H1 (cell line): Measurements from ENCODE around the gene KLK5. TPM values are rescaled to one million over a fixed set of nuclear protein-coding genes. Genes with fewer than 3 reads are reported as not detected.

Experiments used
- CTCF ChIA-PET: fragments of 300-600 bp; sonication (Branson Sonifier 250); formaldehyde crosslinking; loops from one replicate; lab custom pipeline; 2021; ENCODE audit not compliant: partially characterized antibody; lab: Charles Lee
- POLR2A ChIA-PET: fragments of 300-600 bp; sonication (Branson Sonifier 250); formaldehyde crosslinking; loops from one replicate; lab custom pipeline; 2021; ENCODE audit warnings: inconsistent platforms; ENCODE audit not compliant: partially characterized antibody; lab: Charles Lee
- DNase-seq, 2 experiments: peaks; one replicate each; pipeline versions ENCODE4 v3.0.0 to v3.0.0-alpha.2; 2010 to 2022; ENCODE audit warnings: low spot score in 2 of 2, low read depth in 1 of 2, mixed read lengths in 1 of 2
- FAIRE-seq: peaks from 2 replicates; lab custom pipeline; 2011; peaks lifted over from hg19 to GRCh38; lab: Jason Lieb, UNC
- H2AFZ ChIP-seq: 2 replicates; pipeline ENCODE4 v1.8.1; 2012; ENCODE audit warnings: low read length, inconsistent platforms
- H2AK5ac ChIP-seq: 2 replicates; pipeline ENCODE4 v1.6.1; 2013; ENCODE audit warnings: low read depth, low read length
- H2BK120ac ChIP-seq: replicated peaks from 2 replicates; pipeline ENCODE3; 2013; ENCODE audit warnings: low read depth, low read length, inconsistent platforms
- H2BK12ac ChIP-seq: 2 replicates; pipeline ENCODE4 v1.6.1; 2013; ENCODE audit warnings: low read depth, low read length
- H2BK15ac ChIP-seq: 2 replicates; pipeline ENCODE4 v1.6.1; 2013; ENCODE audit warnings: low read length
- H2BK20ac ChIP-seq: 2 replicates; pipeline ENCODE4 v1.6.1; 2013; ENCODE audit warnings: low read length
- H2BK5ac ChIP-seq: 2 replicates; pipeline ENCODE4 v1.6.1; 2013; ENCODE audit warnings: low read depth, low read length
- H3K14ac ChIP-seq: 2 replicates; pipeline ENCODE4 v1.6.1; 2013; ENCODE audit warnings: inconsistent platforms; ENCODE audit not compliant: insufficient read length
- H3K18ac ChIP-seq: 2 replicates; pipeline ENCODE4 v1.6.1; 2013; ENCODE audit warnings: low read length; ENCODE audit errors: extremely low read depth
- H3K23ac ChIP-seq: 2 replicates; pipeline ENCODE4 v1.6.1; 2013; ENCODE audit warnings: inconsistent platforms; ENCODE audit not compliant: insufficient read length
- H3K23me2 ChIP-seq: 2 replicates; pipeline ENCODE4 v1.6.1; 2013; ENCODE audit warnings: low read depth, low read length
- H3K27ac ChIP-seq: 2 replicates; pipeline ENCODE4 v1.6.1; 2011; ENCODE audit warnings: low read depth, low read length, inconsistent platforms
- H3K27me3 ChIP-seq, 4 experiments: replicated peaks in 1 of 4; 1 replicate in 1 of 4; 2 replicates in 3 of 4; pipeline versions ENCODE4 v1.6.1 to v1.8.1; 2011 to 2013; ENCODE audit warnings: low read length in 3 of 4, mild to moderate bottlenecking in 3 of 4, inconsistent platforms in 2 of 4, mixed read lengths in 2 of 4, moderate library complexity in 1 of 4; ENCODE audit not compliant: control insufficient read depth in 3 of 4, insufficient read depth in 3 of 4; ENCODE audit errors: extremely low read depth in 1 of 4
- H3K36me3 ChIP-seq, 4 experiments: 2 replicates each; pipeline versions ENCODE4 v1.6.1 to v1.8.1; 2011 to 2013; ENCODE audit warnings: mild to moderate bottlenecking in 4 of 4, low read length in 3 of 4, moderate library complexity in 2 of 4, control low read depth in 1 of 4, inconsistent platforms in 1 of 4; ENCODE audit not compliant: insufficient read depth in 4 of 4, control insufficient read depth in 2 of 4
- H3K4ac ChIP-seq: replicated peaks from 2 replicates; pipeline ENCODE3; 2013; ENCODE audit warnings: low read length, low read depth, mixed read lengths, inconsistent platforms; ENCODE audit not compliant: insufficient read length
- H3K4me1 ChIP-seq, 4 experiments: replicated peaks in 1 of 4; 1 replicate in 1 of 4; 2 replicates in 3 of 4; pipeline versions ENCODE4 v1.6.1 to v1.8.1; 2011 to 2013; ENCODE audit warnings: low read length in 3 of 4, inconsistent platforms in 2 of 4, mixed read lengths in 1 of 4; ENCODE audit not compliant: insufficient read depth in 4 of 4, control insufficient read depth in 3 of 4
- H3K4me2 ChIP-seq, 2 experiments: 2 replicates each; pipeline versions ENCODE4 v1.6.1 to v1.8.1; 2011 to 2013; ENCODE audit warnings: low read depth in 2 of 2, low read length in 2 of 2, control low read depth in 1 of 2, inconsistent platforms in 1 of 2, mild to moderate bottlenecking in 1 of 2; ENCODE audit not compliant: insufficient read depth in 1 of 2
- H3K4me3 ChIP-seq, 4 experiments: fragments of 200-600, 300-600 bp in 1 of 4; sonication (generic), shearing (Covaris generic), sonication (Bioruptor Twin) in 1 of 4; 2 replicates each; pipeline versions ENCODE4 v1.5.1 to v1.8.1; 2011 to 2016; ENCODE audit warnings: low read length in 4 of 4, low read depth in 3 of 4, control low read depth in 2 of 4, inconsistent platforms in 2 of 4, mild to moderate bottlenecking in 2 of 4, mixed read lengths in 1 of 4, moderate library complexity in 1 of 4; ENCODE audit not compliant: insufficient read depth in 2 of 4; ENCODE audit errors: extremely low read depth in 1 of 4
- H3K56ac ChIP-seq: replicated peaks from 2 replicates; pipeline ENCODE3; 2013; ENCODE audit warnings: low read depth, mild to moderate bottlenecking, mixed read lengths, low read length, inconsistent platforms; ENCODE audit not compliant: insufficient read length
- H3K79me1 ChIP-seq: 2 replicates; pipeline ENCODE4 v1.6.1; 2013; ENCODE audit warnings: low read depth, low read length, control low read depth
- H3K79me2 ChIP-seq, 2 experiments: 2 replicates each; pipeline versions ENCODE4 v1.6.1 to v1.8.1; 2012 to 2013; ENCODE audit warnings: low read length in 2 of 2, mild to moderate bottlenecking in 2 of 2, inconsistent platforms in 1 of 2; ENCODE audit not compliant: insufficient read depth in 2 of 2, control insufficient read depth in 1 of 2
- H3K9ac ChIP-seq, 4 experiments: replicated peaks in 1 of 4; 1 replicate in 1 of 4; 2 replicates in 3 of 4; pipeline versions ENCODE4 v1.6.1 to v1.8.1; 2011 to 2013; ENCODE audit warnings: low read depth in 3 of 4, low read length in 3 of 4, control low read depth in 2 of 4, mild to moderate bottlenecking in 2 of 4, moderate library complexity in 2 of 4, inconsistent platforms in 1 of 4; ENCODE audit errors: extremely low read depth in 1 of 4
- H3K9me3 ChIP-seq, 2 experiments: 2 replicates each; pipeline versions ENCODE4 v1.6.1 to v1.8.1; 2012 to 2013; ENCODE audit warnings: mild to moderate bottlenecking in 2 of 2, moderate library complexity in 2 of 2, control low read depth in 1 of 2, inconsistent platforms in 1 of 2, low read depth in 1 of 2, low read length in 1 of 2, mixed read lengths in 1 of 2; ENCODE audit not compliant: insufficient read depth in 2 of 2
- H4K20me1 ChIP-seq, 2 experiments: replicated peaks in 1 of 2; 2 replicates each; pipeline versions ENCODE3 to v1.8.1; 2011 to 2013; ENCODE audit warnings: inconsistent platforms in 2 of 2, low read length in 2 of 2, mild to moderate bottlenecking in 1 of 2; ENCODE audit not compliant: insufficient read depth in 2 of 2, control insufficient read depth in 1 of 2
- H4K5ac ChIP-seq: 2 replicates; pipeline ENCODE4 v1.6.1; 2013; ENCODE audit warnings: low read length, low read depth, mixed read lengths, inconsistent platforms; ENCODE audit not compliant: insufficient read length
- H4K8ac ChIP-seq: 2 replicates; pipeline ENCODE4 v1.8.0; 2013; ENCODE audit warnings: mild to moderate bottlenecking, moderate library complexity, low read length, inconsistent platforms; ENCODE audit not compliant: insufficient read depth; ENCODE audit errors: extremely low read depth
- H4K91ac ChIP-seq: replicated peaks from 2 replicates; pipeline ENCODE3; 2013; ENCODE audit warnings: low read length, mixed read lengths, inconsistent platforms; ENCODE audit not compliant: insufficient read length
- GABPA ChIP-seq: IDR thresholded peaks from 2 replicates; pipeline ENCODE4 v1.6.1; 2011; ENCODE audit warnings: mild to moderate bottlenecking, low read length, moderate library complexity, borderline replicate concordance; ENCODE audit not compliant: insufficient read depth
- KDM1A ChIP-seq: fragments of 200-600, 300-600 bp; sonication (generic); IDR thresholded peaks from 2 replicates; pipeline ENCODE4 v1.7.1; 2016; ENCODE audit warnings: mild to moderate bottlenecking, low read length, borderline replicate concordance
- TAF7 ChIP-seq: optimal IDR thresholded peaks from 2 replicates; pipeline ENCODE3; 2011; ENCODE audit warnings: low read depth, mild to moderate bottlenecking, inconsistent platforms, low read length, moderate library complexity, borderline replicate concordance
- TCF12 ChIP-seq: IDR thresholded peaks from 2 replicates; pipeline ENCODE4 v1.6.1; 2011; ENCODE audit warnings: low read depth, mild to moderate bottlenecking, low read length
- WGBS, 2 experiments: shearing (Covaris generic) in 1 of 2; methylation state at CpG; one replicate each; pipeline versions ENCODE4 v1.1.6 to v1.1.7; 2013 to 2015; ENCODE audit warnings: low lambda C conversion rate in 2 of 2, mixed read lengths in 2 of 2, inconsistent platforms in 1 of 2, low coverage in 1 of 2, missing lambda C conversion rate in 1 of 2; ENCODE audit not compliant: insufficient replicate concordance in 2 of 2, insufficient coverage in 1 of 2, insufficient read length in 1 of 2; ENCODE audit errors: extremely low coverage in 1 of 2, missing lambda C conversion rate in 1 of 2; 5-methylcytosine and 5-hydroxymethylcytosine counted together
- polyA plus RNA-seq, 7 experiments: library from polyadenylated mRNA; depleted of rRNA in 3 of 7; stranded (reverse) in 5 of 7; unstranded in 2 of 7; fragments of >200 nt in 5 of 7; fragments of 200-250 nt in 2 of 7; gene quantifications; 1 replicate in 5 of 7; 2 replicates in 1 of 7; 4 replicates in 1 of 7; pipeline versions ENCODE4 v1.2.1 to v1.2.3, GENCODE V29; 2011 to 2013; ENCODE audit warnings: missing spikeins in 2 of 7, mixed read lengths in 2 of 7
- total RNA-seq: library from RNA; stranded (reverse); fragmentation: NEBNext Ultra II Directional; extraction: Animal tissue kit (Norgen Biotek cat#: 25700); gene quantifications from 2 replicates; pipeline ENCODE4 v1.2.1, GENCODE V29; 2021

KLK5 gene
- total and polyA plus RNA-seq, 2 of the 8 experiments (the other 6 are each of a cell fraction or from before 2014, with no cell fraction given): 0.76 to 2.0 TPM

GRCh38 chr19:50916069-50916468, 36.8 kb downstream of the KLK5 start:
- no peak overlapping the region for H2AK5ac ChIP-seq
- H3K18ac ChIP-seq: no peak overlapping the region
- no peaks in the 10 kb centered on the region for H3K79me1 ChIP-seq
- H4K20me1 ChIP-seq: no peaks in the 10 kb centered on the region
- no peak overlapping the region for H2AFZ ChIP-seq
- peaks cover 0 to 6% (median 2%) of the 10 kb centered on the region in 4 experiments; a peak in 4 of 7 replicates for H3K4me1 ChIP-seq
- H4K91ac ChIP-seq: no peak overlapping the region
- no peak overlapping the region for H2BK20ac ChIP-seq
- no peak overlapping the region for H4K8ac ChIP-seq
- H4K5ac ChIP-seq: no peak overlapping the region
- no peak overlapping the region for H3K23ac ChIP-seq
- H2BK12ac ChIP-seq: no peak overlapping the region
- no peaks in the 10 kb centered on the region for H3K36me3 ChIP-seq
- H3K9ac ChIP-seq: no peak overlapping the region
- no peak overlapping the region for H3K4me3 ChIP-seq
- POLR2A ChIA-PET: no interaction called here
- TF ChIP-seq KDM1A: peak; percentile 83
- no peak for TF ChIP-seq TCF12
- no peak for TF ChIP-seq TAF7
- no peak for TF ChIP-seq GABPA
- FAIRE-seq (no peak), DNase-seq (no peak)
- CTCF ChIA-PET: interaction anchor here (0.6 to 0.7 kb wide), 2 partner anchors 10 to 15 kb away, joined by 3 read pairs; no protein-coding TSS in a partner anchor
- no peak overlapping the region for H2BK5ac ChIP-seq
- H3K4ac ChIP-seq: no peak overlapping the region
- H3K27me3 ChIP-seq: peaks cover 20 to 29% (median 24%) of the 10 kb centered on the region in 4 experiments
- 72% methylated on average over 2 of the region's 2 CpGs; no CpG with 5 or more reads in 1 of the 2 experiments for WGBS, 2 experiments
- H3K9me3 ChIP-seq: no peaks in the 10 kb centered on the region
- H3K4me2 ChIP-seq: no peak overlapping the region
- no peak overlapping the region for H2BK15ac ChIP-seq
- H3K23me2 ChIP-seq: peaks cover 6% of the 10 kb centered on the region; the same call in 1 of the 2 replicates
- H3K56ac ChIP-seq: no peak overlapping the region
- H3K79me2 ChIP-seq: no peaks in the 10 kb centered on the region
- no peak overlapping the region for H3K14ac ChIP-seq
- H2BK120ac ChIP-seq: no peak overlapping the region
- no peak overlapping the region for H3K27ac ChIP-seq
